ENCODE data around the gene ZNF618. TPM values are rescaled to one million over a fixed set of nuclear protein-coding genes. Genes with fewer than 3 reads are reported as not detected.
A peak's percentile ranks its signal among the peaks of the same experiment; 100 is the strongest.

The ZNF618 gene
- total RNA-seq, 2 donors from 2014 or later: 16.6 to 24.9 TPM

DNA sequence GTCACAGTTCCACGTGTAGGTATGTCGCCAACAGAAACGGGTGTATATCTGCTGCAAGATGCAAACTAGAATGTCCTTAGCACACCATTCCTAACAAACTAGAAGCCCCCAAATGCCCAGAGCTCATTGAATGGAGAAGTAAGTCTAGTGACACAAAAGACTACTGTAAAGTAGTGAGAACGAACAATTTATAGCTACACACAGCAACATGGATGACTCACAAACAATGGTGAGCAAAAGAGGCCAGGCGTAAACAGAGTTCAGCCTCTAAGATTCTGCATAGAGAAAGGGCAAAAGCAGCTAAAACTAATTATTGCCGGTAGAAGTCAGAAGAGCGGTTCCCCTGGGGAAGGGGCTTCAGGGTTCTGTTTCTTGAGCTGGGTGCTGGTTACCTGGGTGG is 127.2 kb downstream of the ZNF618 start:
- H3K9me3 ChIP-seq: no peaks in the 10 kb centered on the region
- peak overlapping the region; percentile 60 for H3K4me3 ChIP-seq
- no peak for DNase-seq (ENCODE audit: low spot score)
- H3K36me3 ChIP-seq: peaks cover 4% of the 10 kb centered on the region
- no peaks in the 10 kb centered on the region for H3K27me3 ChIP-seq (replicated peaks; ENCODE audit: insufficient read depth)
- H3K4me1 ChIP-seq (ENCODE audit: control insufficient read depth in 1 of 2, low read depth in 2 of 2): peaks cover 11 to 54% of the 10 kb centered on the region in 2 donors
- no peak for TF ChIP-seq CTCF (IDR thresholded peaks at IDR 0.05)
- H3K27ac ChIP-seq: peak overlapping the region; percentile 88 to 95
- ATAC-seq (ENCODE audit: insufficient number of reproducible peaks, low FRiP score, low read depth): no peak

DNA sequence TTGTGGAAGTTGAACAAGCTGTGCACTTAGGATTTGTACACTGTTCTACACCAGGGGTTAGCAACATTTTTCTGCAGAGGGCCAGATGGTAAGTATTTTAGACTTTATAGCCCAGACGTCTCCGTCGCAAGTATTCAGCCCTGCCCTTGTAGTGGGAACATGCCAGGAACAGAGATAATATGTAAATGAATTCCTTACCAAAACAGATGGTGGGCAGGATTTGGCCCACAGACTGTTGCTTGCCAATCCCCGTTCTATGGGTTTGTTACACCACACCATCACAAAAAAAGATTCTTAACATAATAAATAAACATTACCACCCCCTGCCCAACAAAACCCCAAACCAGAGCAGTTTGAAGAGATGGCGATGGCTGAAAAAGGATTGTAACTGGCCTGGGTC is 127.6 kb downstream of the ZNF618 start:
- Histone ChIP-seq H3K36me3 (peaks cover 4% of the 10 kb centered on the region), H3K4me1 (ENCODE audit: control insufficient read depth in 1 of 2, low read depth in 2 of 2) (peaks cover 11 to 51% of the 10 kb centered on the region in 2 donors), H3K27ac (peak overlapping the region; percentile 88 to 95), H3K4me3 (peak overlapping the region; percentile 60), H3K27me3 (replicated peaks; ENCODE audit: insufficient read depth) (no peaks in the 10 kb centered on the region), H3K9me3 (no peaks in the 10 kb centered on the region)
- ATAC-seq (ENCODE audit: insufficient number of reproducible peaks, low FRiP score, low read depth): no peak
- DNase-seq (ENCODE audit: low spot score): no peak
- TF ChIP-seq CTCF (IDR thresholded peaks at IDR 0.05): no peak

DNA sequence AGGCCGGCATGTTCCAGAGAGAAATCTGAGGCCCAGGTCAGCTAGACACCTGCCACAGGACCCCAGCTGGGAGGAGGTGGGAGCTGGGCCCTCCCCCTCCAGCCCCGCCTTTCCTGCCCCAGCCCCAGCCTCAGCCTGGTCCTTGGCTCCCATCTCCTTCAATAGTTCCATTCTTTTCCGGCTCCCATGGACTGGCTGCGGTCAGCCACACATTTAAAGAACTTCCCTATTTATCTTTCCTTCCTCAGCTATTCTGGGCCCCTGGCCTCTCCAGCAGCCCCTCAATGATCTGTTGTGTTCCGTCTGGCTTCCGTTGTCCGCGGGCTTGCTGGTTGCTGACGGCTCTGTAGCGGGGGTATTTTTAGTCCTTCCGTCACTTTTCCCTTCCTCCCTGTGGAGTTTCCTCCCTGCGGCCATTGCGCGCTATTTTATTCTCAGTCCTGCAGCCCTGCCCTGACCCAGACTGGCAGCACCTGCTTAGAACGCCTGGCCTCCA is 128.2 kb downstream of the ZNF618 start:
- peaks cover 4% of the 10 kb centered on the region for H3K36me3 ChIP-seq
- no peak for TF ChIP-seq CTCF (IDR thresholded peaks at IDR 0.05)
- no peak for DNase-seq (ENCODE audit: low spot score)
- H3K4me1 ChIP-seq (ENCODE audit: control insufficient read depth in 1 of 2, low read depth in 2 of 2): peaks cover 11 to 48% of the 10 kb centered on the region in 2 donors
- peak; percentile 70 for ATAC-seq (ENCODE audit: insufficient number of reproducible peaks, low FRiP score, low read depth)
- peak overlapping the region; percentile 88 to 95 for H3K27ac ChIP-seq
- no peaks in the 10 kb centered on the region for H3K9me3 ChIP-seq
- H3K27me3 ChIP-seq (replicated peaks; ENCODE audit: insufficient read depth): no peaks in the 10 kb centered on the region
- H3K4me3 ChIP-seq: peak overlapping the region; percentile 60

DNA sequence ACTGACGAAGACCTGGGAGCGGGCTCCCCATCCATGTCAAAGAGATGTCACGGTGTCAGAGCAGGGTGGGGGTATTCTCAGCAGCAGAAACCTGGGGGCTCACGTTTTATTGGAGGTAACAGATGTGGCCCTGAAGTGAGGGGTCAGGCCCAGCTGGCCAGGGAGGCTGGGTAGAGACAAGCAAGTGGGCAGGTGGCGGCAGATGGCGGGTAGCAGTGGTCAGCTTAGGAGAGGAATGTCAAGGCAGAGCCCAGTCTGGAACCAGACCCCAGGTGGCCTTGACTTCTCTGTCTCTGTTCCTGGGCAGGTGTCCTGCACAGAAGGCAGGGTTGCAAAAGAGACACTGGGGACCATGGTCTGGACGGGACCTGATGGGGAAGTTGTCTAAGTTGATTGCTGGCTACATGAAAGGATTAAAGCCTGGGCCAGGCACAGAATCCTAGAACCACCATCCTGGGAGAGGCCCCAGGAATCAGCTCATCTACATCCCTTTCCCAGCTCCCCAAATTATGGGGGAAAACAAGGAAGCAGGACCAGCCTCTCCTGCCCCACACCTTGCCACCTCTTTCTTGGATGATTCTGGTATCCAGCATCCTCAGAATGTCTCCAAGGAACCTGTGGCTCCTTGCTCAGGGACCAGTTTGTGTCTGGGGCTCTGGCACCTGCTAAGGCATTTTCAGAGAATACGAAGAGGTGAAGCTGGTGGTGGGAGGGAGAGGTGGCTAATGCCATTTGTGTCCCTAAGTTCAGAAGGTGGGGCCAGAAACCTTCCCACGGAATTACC is 129.5 kb downstream of the ZNF618 start:
- H3K27me3 ChIP-seq (replicated peaks; ENCODE audit: insufficient read depth): no peaks in the 10 kb centered on the region
- no peak for DNase-seq (ENCODE audit: low spot score)
- TF ChIP-seq CTCF (IDR thresholded peaks at IDR 0.05): no peak
- no peak for ATAC-seq (ENCODE audit: insufficient number of reproducible peaks, low FRiP score, low read depth)
- no peaks in the 10 kb centered on the region for H3K9me3 ChIP-seq
- peaks cover 4% of the 10 kb centered on the region for H3K36me3 ChIP-seq
- no peak overlapping the region for H3K4me3 ChIP-seq
- peaks cover 11 to 41% of the 10 kb centered on the region in 2 donors for H3K4me1 ChIP-seq (ENCODE audit: control insufficient read depth in 1 of 2, low read depth in 2 of 2)
- H3K27ac ChIP-seq: peak overlapping the region in 1 of 2 donors; percentile 95

GRCh38 chr9:114006155-114006550 is 130.0 kb downstream of the ZNF618 start:
- no peak for ATAC-seq (ENCODE audit: insufficient number of reproducible peaks, low FRiP score, low read depth)
- H3K9me3 ChIP-seq: no peaks in the 10 kb centered on the region
- DNase-seq (ENCODE audit: low spot score): no peak
- H3K27me3 ChIP-seq (replicated peaks; ENCODE audit: insufficient read depth): no peaks in the 10 kb centered on the region
- TF ChIP-seq CTCF (IDR thresholded peaks at IDR 0.05): no peak
- no peak overlapping the region for H3K4me3 ChIP-seq
- H3K27ac ChIP-seq: no peak overlapping the region
- peaks cover 11 to 41% of the 10 kb centered on the region in 2 donors for H3K4me1 ChIP-seq (ENCODE audit: control insufficient read depth in 1 of 2, low read depth in 2 of 2)
- H3K36me3 ChIP-seq: peaks cover 4% of the 10 kb centered on the region

Measured in thoracic aorta (tissue), 2 donors.